Nephron progenitor cell (in vitro differentiated cells): Measurements from ENCODE around the gene FMNL2.
A peak's percentile ranks its signal among the peaks of the same experiment; 100 is the strongest.

ENCODE experiments used
- DNase-seq: peaks from one replicate; pipeline ENCODE4 v3.0.0; 2021
- H3K27ac Mint-ChIP-seq: 2 replicates; pipeline ENCODE4 v1.8.0; 2021; ENCODE audit warnings: mild to moderate bottlenecking, moderate library complexity, mixed read lengths
- H3K27me3 Mint-ChIP-seq: 2 replicates; pipeline ENCODE4 v1.8.0; 2021; ENCODE audit warnings: mild to moderate bottlenecking, low read depth, mixed read lengths; ENCODE audit not compliant: poor library complexity
- H3K36me3 Mint-ChIP-seq: 2 replicates; pipeline ENCODE4 v1.8.0; 2021; ENCODE audit warnings: low read depth, mixed read lengths
- H3K4me1 Mint-ChIP-seq: 2 replicates; pipeline ENCODE4 v1.8.0; 2021; ENCODE audit warnings: mixed read lengths
- H3K4me3 Mint-ChIP-seq: 2 replicates; pipeline ENCODE4 v1.8.0; 2021; ENCODE audit warnings: mild to moderate bottlenecking, moderate library complexity, mixed read lengths
- H3K9me3 Mint-ChIP-seq: 2 replicates; pipeline ENCODE4 v1.8.0; 2021; ENCODE audit warnings: mild to moderate bottlenecking, moderate library complexity, mixed read lengths
- TF ChIP-seq, protein P1 (sequence below): fragments of 200-600 bp; sonication (generic); IDR thresholded peaks from 2 replicates; pipeline ENCODE4 v1.5.0; 2021; ENCODE audit warnings: antibody characterized with exemption

Gene FMNL2

DNA sequence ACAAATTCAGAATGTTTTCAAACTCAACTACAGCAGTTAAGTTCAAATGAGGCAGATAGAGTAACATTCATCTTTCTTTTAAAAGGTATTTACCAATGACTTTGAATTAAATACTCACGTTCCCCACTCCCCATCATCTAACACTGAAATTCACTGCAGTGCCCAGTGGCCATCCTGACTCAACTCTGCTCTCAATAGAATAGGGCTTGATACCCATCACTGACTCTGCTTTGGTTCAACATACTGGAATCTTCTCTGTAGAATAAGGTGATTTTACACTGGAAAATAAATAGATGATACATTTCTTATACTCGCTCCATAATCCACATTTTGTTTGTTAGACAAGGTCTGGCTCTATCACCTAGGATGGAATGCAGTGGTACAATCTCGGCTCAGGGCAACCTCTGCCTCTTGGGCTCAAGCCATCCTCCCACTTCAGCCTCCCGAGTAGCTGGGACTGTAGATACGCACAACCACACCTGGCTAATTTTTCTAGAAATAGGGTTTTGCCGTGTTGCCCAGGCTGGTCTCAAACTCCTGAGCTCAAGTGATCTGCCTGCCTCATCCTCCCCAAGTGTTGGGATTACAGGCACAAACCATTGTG, 315.9 kb downstream of the FMNL2 start:
- H3K27ac Mint-ChIP-seq = peak overlapping the region; percentile 5
- H3K36me3 Mint-ChIP-seq = peaks cover 24% of the 10 kb centered on the region
- H3K4me3 Mint-ChIP-seq = no peak overlapping the region
- DNase-seq = no peak
- TF ChIP-seq, protein P1, sequence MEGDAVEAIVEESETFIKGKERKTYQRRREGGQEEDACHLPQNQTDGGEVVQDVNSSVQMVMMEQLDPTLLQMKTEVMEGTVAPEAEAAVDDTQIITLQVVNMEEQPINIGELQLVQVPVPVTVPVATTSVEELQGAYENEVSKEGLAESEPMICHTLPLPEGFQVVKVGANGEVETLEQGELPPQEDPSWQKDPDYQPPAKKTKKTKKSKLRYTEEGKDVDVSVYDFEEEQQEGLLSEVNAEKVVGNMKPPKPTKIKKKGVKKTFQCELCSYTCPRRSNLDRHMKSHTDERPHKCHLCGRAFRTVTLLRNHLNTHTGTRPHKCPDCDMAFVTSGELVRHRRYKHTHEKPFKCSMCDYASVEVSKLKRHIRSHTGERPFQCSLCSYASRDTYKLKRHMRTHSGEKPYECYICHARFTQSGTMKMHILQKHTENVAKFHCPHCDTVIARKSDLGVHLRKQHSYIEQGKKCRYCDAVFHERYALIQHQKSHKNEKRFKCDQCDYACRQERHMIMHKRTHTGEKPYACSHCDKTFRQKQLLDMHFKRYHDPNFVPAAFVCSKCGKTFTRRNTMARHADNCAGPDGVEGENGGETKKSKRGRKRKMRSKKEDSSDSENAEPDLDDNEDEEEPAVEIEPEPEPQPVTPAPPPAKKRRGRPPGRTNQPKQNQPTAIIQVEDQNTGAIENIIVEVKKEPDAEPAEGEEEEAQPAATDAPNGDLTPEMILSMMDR = no peak
- no peaks in the 10 kb centered on the region for H3K9me3 Mint-ChIP-seq
- no peaks in the 10 kb centered on the region for H3K27me3 Mint-ChIP-seq
- no peaks in the 10 kb centered on the region for H3K4me1 Mint-ChIP-seq

DNA sequence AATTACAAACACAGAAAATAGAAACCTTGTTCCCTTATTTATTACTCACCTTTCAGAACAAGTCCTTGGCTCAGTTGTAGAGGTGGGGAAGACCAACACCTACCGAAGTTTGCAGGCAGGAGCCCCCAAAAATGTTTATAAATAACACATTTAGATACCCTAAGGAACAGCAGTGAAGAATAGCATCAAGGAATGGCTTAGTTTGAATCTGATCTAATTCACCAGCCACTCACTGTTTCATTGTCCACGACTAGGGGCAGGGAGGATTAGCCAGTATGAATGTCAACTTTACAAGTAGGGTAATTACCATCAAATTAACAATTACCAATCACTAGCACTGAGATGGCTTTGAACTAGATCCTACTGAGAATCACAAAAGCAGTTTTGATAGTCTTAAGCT, 316.9 kb downstream of the FMNL2 start:
- H3K27me3 Mint-ChIP-seq = no peaks in the 10 kb centered on the region
- TF ChIP-seq, protein P1 = no peak
- no peak overlapping the region for H3K4me3 Mint-ChIP-seq
- H3K9me3 Mint-ChIP-seq = no peaks in the 10 kb centered on the region
- no peak overlapping the region for H3K27ac Mint-ChIP-seq
- peaks cover 31% of the 10 kb centered on the region for H3K36me3 Mint-ChIP-seq
- DNase-seq = no peak
- no peaks in the 10 kb centered on the region for H3K4me1 Mint-ChIP-seq

DNA sequence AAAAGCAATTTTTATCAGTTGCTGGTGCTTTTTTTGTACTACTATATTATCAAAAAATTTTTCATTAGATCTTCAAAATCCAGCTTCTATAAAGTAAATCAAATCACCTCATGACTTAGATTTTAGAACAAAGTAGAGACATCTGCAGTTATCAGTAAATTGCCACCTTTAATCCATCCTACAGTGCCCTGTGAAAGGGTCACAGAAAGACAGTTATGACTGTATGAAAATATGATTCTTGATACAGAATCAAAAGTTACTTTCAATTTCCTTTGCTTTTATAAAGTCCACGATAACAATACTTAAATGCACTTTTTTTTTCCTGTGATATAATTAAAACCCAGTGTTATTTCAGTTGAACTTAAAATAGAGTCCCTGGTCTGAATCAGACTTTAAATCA, 320.9 kb downstream of the FMNL2 start:
- Mint-ChIP-seq H3K4me3 (no peak overlapping the region), H3K27ac (no peak overlapping the region), H3K27me3 (no peaks in the 10 kb centered on the region), H3K9me3 (no peaks in the 10 kb centered on the region), H3K4me1 (no peaks in the 10 kb centered on the region), H3K36me3 (peaks cover 53% of the 10 kb centered on the region)
- DNase-seq = no peak
- TF ChIP-seq, protein P1 = no peak

DNA sequence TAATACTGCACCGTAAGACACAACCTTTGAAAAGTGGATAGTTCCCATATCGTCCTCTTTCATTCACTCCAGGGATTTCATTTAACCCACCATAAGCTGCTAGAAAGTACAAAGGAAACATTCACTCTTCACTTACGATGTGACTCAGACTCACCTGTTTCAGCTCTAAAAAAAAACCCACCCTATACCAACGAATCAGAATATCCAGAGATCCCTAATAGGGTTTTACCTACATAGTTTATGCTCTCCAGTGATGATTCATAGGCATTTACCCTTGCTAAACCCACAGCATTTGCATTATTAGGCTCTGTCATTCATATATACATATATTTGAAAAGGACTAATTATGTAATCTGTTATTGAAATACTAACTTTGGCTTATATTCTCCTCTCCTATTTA, 322.1 kb downstream of the FMNL2 start:
- Mint-ChIP-seq H3K27me3 (no peaks in the 10 kb centered on the region), H3K27ac (no peak overlapping the region), H3K36me3 (peaks cover 61% of the 10 kb centered on the region), H3K4me1 (no peaks in the 10 kb centered on the region), H3K9me3 (no peaks in the 10 kb centered on the region), H3K4me3 (no peak overlapping the region)
- no peak for DNase-seq
- TF ChIP-seq, protein P1 = no peak

DNA sequence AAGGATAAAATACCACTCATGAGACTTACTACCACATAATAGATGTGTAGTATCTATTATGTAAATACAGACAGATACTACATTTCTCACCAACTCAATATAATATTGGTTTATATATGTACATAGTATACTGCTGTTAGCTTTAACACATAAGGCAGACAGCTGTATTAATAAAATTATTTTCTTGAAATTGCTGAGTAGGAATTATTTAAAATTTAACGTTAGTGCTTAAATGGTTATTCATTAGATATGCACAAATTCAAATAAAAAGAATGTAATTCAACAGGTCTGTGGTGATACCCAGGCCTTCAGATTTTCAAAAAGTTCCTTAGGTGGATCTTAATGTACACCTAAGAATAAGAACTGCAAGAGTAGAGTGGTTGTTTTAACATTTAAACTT, 323.2 kb downstream of the FMNL2 start:
- TF ChIP-seq, protein P1 = no peak
- Mint-ChIP-seq H3K4me1 (no peaks in the 10 kb centered on the region), H3K27me3 (no peaks in the 10 kb centered on the region), H3K9me3 (no peaks in the 10 kb centered on the region), H3K27ac (no peak overlapping the region), H3K36me3 (peaks cover 73% of the 10 kb centered on the region), H3K4me3 (no peak overlapping the region)
- DNase-seq = no peak

DNA sequence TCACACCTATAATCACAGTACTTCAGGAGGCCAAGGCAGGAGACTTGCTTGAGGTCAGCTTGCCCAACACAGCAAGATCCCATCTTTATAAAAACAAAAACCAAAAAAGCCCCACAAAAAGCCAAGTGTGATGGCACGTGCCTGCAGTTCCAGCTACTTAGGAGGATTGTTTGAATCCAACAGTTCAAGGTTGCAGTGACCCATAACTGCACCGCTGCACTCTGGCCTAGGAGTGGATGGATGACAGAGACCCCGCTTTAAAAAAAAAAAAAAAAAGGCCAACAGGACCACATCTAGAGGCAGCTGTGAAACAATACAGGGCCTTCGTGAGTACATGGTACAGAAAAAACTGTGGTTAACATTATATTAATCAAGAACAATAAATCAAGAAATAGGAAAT, 326.1 kb downstream of the FMNL2 start:
- peaks cover 81% of the 10 kb centered on the region for H3K36me3 Mint-ChIP-seq
- H3K4me1 Mint-ChIP-seq = no peaks in the 10 kb centered on the region
- no peak overlapping the region for H3K27ac Mint-ChIP-seq
- TF ChIP-seq, protein P1 = no peak
- no peak for DNase-seq
- no peaks in the 10 kb centered on the region for H3K27me3 Mint-ChIP-seq
- no peaks in the 10 kb centered on the region for H3K9me3 Mint-ChIP-seq
- H3K4me3 Mint-ChIP-seq = no peak overlapping the region
